Progenitor cell of endocrine pancreas (in vitro differentiated cells): Measurements from ENCODE around the gene POT1. TPM values are rescaled to one million over a fixed set of nuclear protein-coding genes. Genes with fewer than 3 reads are reported as not detected.

ENCODE experiments used
- DNase-seq: peaks from one replicate; pipeline ENCODE4 v3.0.0; 2021; ENCODE audit warnings: low spot score; ENCODE audit not compliant: unreplicated experiment
- H3K27ac Mint-ChIP-seq: 2 replicates; pipeline ENCODE4 v1.8.0; 2021; ENCODE audit warnings: mild to moderate bottlenecking, moderate library complexity, mixed read lengths
- H3K27me3 Mint-ChIP-seq: 2 replicates; pipeline ENCODE4 v1.8.0; 2021; ENCODE audit warnings: mixed read lengths
- H3K36me3 Mint-ChIP-seq: 2 replicates; pipeline ENCODE4 v1.8.0; 2022; ENCODE audit warnings: mixed read lengths; ENCODE audit not compliant: insufficient read depth
- H3K4me1 Mint-ChIP-seq: 2 replicates; pipeline ENCODE4 v1.8.0; 2021; ENCODE audit warnings: low read depth, mixed read lengths
- H3K4me3 Mint-ChIP-seq: 2 replicates; pipeline ENCODE4 v1.8.0; 2021; ENCODE audit warnings: low read depth, mild to moderate bottlenecking, moderate library complexity, mixed read lengths
- H3K9me3 Mint-ChIP-seq: 2 replicates; pipeline ENCODE4 v1.8.0; 2021; ENCODE audit warnings: low read depth, mixed read lengths
- CTCF ChIP-seq: fragments of 200-600 bp; sonication (generic); IDR thresholded peaks from one replicate; pipeline ENCODE4 v1.5.0; 2021; ENCODE audit warnings: antibody characterized with exemption, mild to moderate bottlenecking; ENCODE audit not compliant: unreplicated experiment
- total RNA-seq: library from RNA; stranded (reverse); gene quantifications from 2 replicates; pipeline ENCODE4 v1.2.1, GENCODE V29; 2021

The POT1 gene
- total RNA-seq, 1 donor from 2014 or later, result 25.9 TPM

GRCh38 chr7:124801330-124801895 lies 128.2 kb downstream of the POT1 start:
- no peaks in the 10 kb centered on the region for H3K27me3 Mint-ChIP-seq
- peaks cover 20% of the 10 kb centered on the region for H3K4me1 Mint-ChIP-seq
- H3K9me3 Mint-ChIP-seq, result no peaks in the 10 kb centered on the region
- TF ChIP-seq CTCF, result no peak
- no peak overlapping the region for H3K27ac Mint-ChIP-seq
- no peak overlapping the region for H3K4me3 Mint-ChIP-seq
- no peaks in the 10 kb centered on the region for H3K36me3 Mint-ChIP-seq
- DNase-seq, result no peak

- TF ChIP-seq CTCF, result no peak
- Mint-ChIP-seq H3K9me3 (peaks cover 3% of the 10 kb centered on the region), H3K36me3 (no peaks in the 10 kb centered on the region), H3K27ac (no peak overlapping the region), H3K4me1 (peaks cover 21% of the 10 kb centered on the region), H3K27me3 (no peaks in the 10 kb centered on the region), H3K4me3 (no peak overlapping the region)
- DNase-seq, result no peak
Measured at GRCh38 chr7:124800386-124800785, 129.2 kb downstream of the POT1 start.

- Mint-ChIP-seq H3K4me1 (peaks cover 21% of the 10 kb centered on the region), H3K4me3 (no peak overlapping the region), H3K27me3 (no peaks in the 10 kb centered on the region), H3K36me3 (no peaks in the 10 kb centered on the region), H3K27ac (no peak overlapping the region), H3K9me3 (peaks cover 3% of the 10 kb centered on the region)
- TF ChIP-seq CTCF, result no peak
- no peak for DNase-seq
Measured at GRCh38 chr7:124799448-124799847, 130.2 kb downstream of the POT1 start.

- Mint-ChIP-seq H3K4me1 (peaks cover 21% of the 10 kb centered on the region), H3K36me3 (no peaks in the 10 kb centered on the region), H3K27me3 (no peaks in the 10 kb centered on the region), H3K9me3 (peaks cover 3% of the 10 kb centered on the region), H3K27ac (no peak overlapping the region), H3K4me3 (no peak overlapping the region)
- no peak for TF ChIP-seq CTCF
- DNase-seq, result no peak
Measured at GRCh38 chr7:124796771-124797170, 132.9 kb downstream of the POT1 start.

- H3K36me3 Mint-ChIP-seq, result no peaks in the 10 kb centered on the region
- peaks cover 3% of the 10 kb centered on the region for H3K9me3 Mint-ChIP-seq
- H3K4me3 Mint-ChIP-seq, result no peak overlapping the region
- DNase-seq, result no peak
- no peak for TF ChIP-seq CTCF
- H3K4me1 Mint-ChIP-seq, result peaks cover 12% of the 10 kb centered on the region
- H3K27me3 Mint-ChIP-seq, result peaks cover 8% of the 10 kb centered on the region
- no peak overlapping the region for H3K27ac Mint-ChIP-seq
Measured at GRCh38 chr7:124792696-124793095, 136.9 kb downstream of the POT1 start.
